ENCODE data around the gene GALNT1. TPM values are rescaled to one million over a fixed set of nuclear protein-coding genes. Genes with fewer than 3 reads are reported as not detected.

GALNT1 gene
- polyA plus RNA-seq, 1 donor (not counting 4 experiments of a cell fraction or from before 2014, with no cell fraction given), result 69.4 TPM

GRCh38 chr18:35740656-35741055 lies 159.1 kb downstream of the GALNT1 start:
- H3K4me2 ChIP-seq (ENCODE audit: control insufficient read depth, extremely low read depth, insufficient read depth, low read depth, low read length), result no peak overlapping the region
- no peak overlapping the region for H2AFZ ChIP-seq (ENCODE audit: control insufficient read depth, low read length)
- H3K27me3 ChIP-seq (ENCODE audit: control insufficient read depth, extremely low read depth, insufficient read depth, low read length), result no peaks in the 10 kb centered on the region
- TF ChIP-seq EZH2 (IDR thresholded peaks at IDR 0.05; ENCODE audit: low read length), result no peak
- TF ChIP-seq CTCF (optimal IDR thresholded peaks at IDR 0.05 in 1 of 3, IDR thresholded peaks at IDR 0.05 in 1 of 3, conservative IDR thresholded peaks at IDR 0.05 in 1 of 3; ENCODE audit: extremely low read depth in 1 of 3, insufficient read depth in 2 of 3, low read length in 3 of 3), result no peak
- dilution Hi-C loops (cut with MboI; ENCODE audit: extremely low pct_ligation_motif_present, low sequenced_read_pairs), result no loop called here
- H3K9me1 ChIP-seq (ENCODE audit: control insufficient read depth, extremely low read depth, insufficient read depth, low read length), result no peaks in the 10 kb centered on the region
- H3K36me3 ChIP-seq (ENCODE audit: control insufficient read depth in 2 of 2, extremely low read depth in 1 of 2, insufficient read depth in 2 of 2, low read length in 2 of 2), result no peaks in the 10 kb centered on the region
- H3K9ac ChIP-seq (ENCODE audit: control insufficient read depth, extremely low read depth, insufficient read depth, low read length), result no peak overlapping the region
- no peaks in the 10 kb centered on the region for H4K20me1 ChIP-seq (ENCODE audit: control insufficient read depth, extremely low read depth, insufficient read depth, low read length)
- no peak for DNase-seq (ENCODE audit: low read depth, low spot score)
- H3K4me3 ChIP-seq (ENCODE audit: control insufficient read depth in 2 of 3, extremely low read depth in 1 of 3, insufficient read depth in 2 of 3, low read depth in 1 of 3, low read length in 3 of 3), result no peak overlapping the region
- no peak for FAIRE-seq
- no peaks in the 10 kb centered on the region for H3K4me1 ChIP-seq (ENCODE audit: control insufficient read depth, extremely low read depth, insufficient read depth, low read length)
- H3K27ac ChIP-seq (ENCODE audit: control insufficient read depth, insufficient read depth, low read length), result no peak overlapping the region
- no peaks in the 10 kb centered on the region for H3K9me3 ChIP-seq (ENCODE audit: control insufficient read depth, low read depth, low read length)
- no peaks in the 10 kb centered on the region for H3K79me2 ChIP-seq (ENCODE audit: control insufficient read depth, insufficient read depth, low read length)

- H3K9ac ChIP-seq (ENCODE audit: control insufficient read depth, extremely low read depth, insufficient read depth, low read length), result no peak overlapping the region
- H3K4me2 ChIP-seq (ENCODE audit: control insufficient read depth, extremely low read depth, insufficient read depth, low read depth, low read length), result no peak overlapping the region
- H3K36me3 ChIP-seq (ENCODE audit: control insufficient read depth in 2 of 2, extremely low read depth in 1 of 2, insufficient read depth in 2 of 2, low read length in 2 of 2), result no peaks in the 10 kb centered on the region
- H3K27ac ChIP-seq (ENCODE audit: control insufficient read depth, insufficient read depth, low read length), result no peak overlapping the region
- DNase-seq (ENCODE audit: low read depth, low spot score) (no peak), FAIRE-seq (no peak)
- H3K27me3 ChIP-seq (ENCODE audit: control insufficient read depth, extremely low read depth, insufficient read depth, low read length), result no peaks in the 10 kb centered on the region
- H3K79me2 ChIP-seq (ENCODE audit: control insufficient read depth, insufficient read depth, low read length), result no peaks in the 10 kb centered on the region
- H4K20me1 ChIP-seq (ENCODE audit: control insufficient read depth, extremely low read depth, insufficient read depth, low read length), result no peaks in the 10 kb centered on the region
- TF ChIP-seq EZH2 (IDR thresholded peaks at IDR 0.05; ENCODE audit: low read length), result no peak
- TF ChIP-seq CTCF (optimal IDR thresholded peaks at IDR 0.05 in 1 of 3, IDR thresholded peaks at IDR 0.05 in 1 of 3, conservative IDR thresholded peaks at IDR 0.05 in 1 of 3; ENCODE audit: extremely low read depth in 1 of 3, insufficient read depth in 2 of 3, low read length in 3 of 3), result no peak
- no peaks in the 10 kb centered on the region for H3K9me1 ChIP-seq (ENCODE audit: control insufficient read depth, extremely low read depth, insufficient read depth, low read length)
- H3K4me3 ChIP-seq (ENCODE audit: control insufficient read depth in 2 of 3, extremely low read depth in 1 of 3, insufficient read depth in 2 of 3, low read depth in 1 of 3, low read length in 3 of 3), result no peak overlapping the region
- H2AFZ ChIP-seq (ENCODE audit: control insufficient read depth, low read length), result no peak overlapping the region
- peaks cover 6% of the 10 kb centered on the region for H3K4me1 ChIP-seq (ENCODE audit: control insufficient read depth, extremely low read depth, insufficient read depth, low read length)
- no peaks in the 10 kb centered on the region for H3K9me3 ChIP-seq (ENCODE audit: control insufficient read depth, low read depth, low read length)
- dilution Hi-C loops (cut with MboI; ENCODE audit: extremely low pct_ligation_motif_present, low sequenced_read_pairs), result no loop called here
Measured at GRCh38 chr18:35743916-35744315, 162.4 kb downstream of the GALNT1 start.

Measured in keratinocyte (primary cell).